HEK293 (cell line): ENCODE results near the gene NME3.

Experiments used
- CTCF ChIP-seq: fragments of 450-650 bp; formaldehyde crosslinking; IDR thresholded peaks from 2 replicates; pipeline ENCODE4 v1.5.1; 2016; ENCODE audit warnings: missing biosample characterization, missing genetic modification characterization
- PRDM1 ChIP-seq: fragments of 450-650 bp; formaldehyde crosslinking; IDR thresholded peaks from 2 replicates; pipeline ENCODE4; 2016; ENCODE audit warnings: missing biosample characterization, missing genetic modification characterization
- WT1 ChIP-seq: fragments of 450-650 bp; formaldehyde crosslinking; IDR thresholded peaks from 2 replicates; pipeline ENCODE4 v1.5.1; 2016; ENCODE audit warnings: missing biosample characterization, missing genetic modification characterization
- ZBTB1 ChIP-seq: fragments of 450-650 bp; formaldehyde crosslinking; IDR thresholded peaks from 2 replicates; pipeline ENCODE4 v1.5.1; 2016; ENCODE audit warnings: missing biosample characterization, missing genetic modification characterization
- ZBTB21 ChIP-seq: fragments of 450-650 bp; formaldehyde crosslinking; IDR thresholded peaks from 2 replicates; pipeline ENCODE4 v1.5.1; 2017; ENCODE audit warnings: missing biosample characterization, missing genetic modification characterization
- ZBTB7A ChIP-seq: fragments of 450-650 bp; formaldehyde crosslinking; IDR thresholded peaks from 2 replicates; pipeline ENCODE4 v1.5.1; 2016; ENCODE audit warnings: low read depth, missing biosample characterization, missing genetic modification characterization
- ZFP3 ChIP-seq: fragments of 450-650 bp; formaldehyde crosslinking; IDR thresholded peaks from 2 replicates; pipeline ENCODE4 v1.5.1; 2016; ENCODE audit warnings: low read depth, missing biosample characterization, missing genetic modification characterization
- ZNF157 ChIP-seq: fragments of 450-650 bp; formaldehyde crosslinking; IDR thresholded peaks from 2 replicates; pipeline ENCODE4 v1.5.1; 2016; ENCODE audit warnings: missing biosample characterization, missing genetic modification characterization
- ZNF16 ChIP-seq: fragments of 450-650 bp; formaldehyde crosslinking; IDR thresholded peaks from 2 replicates; pipeline ENCODE4 v1.5.1; 2016; ENCODE audit warnings: low read depth, missing biosample characterization, missing genetic modification characterization
- ZNF362 ChIP-seq: fragments of 450-650 bp; formaldehyde crosslinking; IDR thresholded peaks from 2 replicates; pipeline ENCODE4 v1.5.1; 2016; ENCODE audit warnings: missing biosample characterization, missing genetic modification characterization
- ZNF600 ChIP-seq: fragments of 450-650 bp; formaldehyde crosslinking; IDR thresholded peaks from 2 replicates; pipeline ENCODE4 v1.5.1; 2016; ENCODE audit warnings: missing biosample characterization, missing genetic modification characterization
- ZSCAN16 ChIP-seq: fragments of 450-650 bp; formaldehyde crosslinking; IDR thresholded peaks from 2 replicates; pipeline ENCODE4 v1.5.1; 2016; ENCODE audit warnings: missing biosample characterization, missing genetic modification characterization

- no peak for TF ChIP-seq CTCF (tag by site-specific recombination)
- TF ChIP-seq ZNF362 (tag by site-specific recombination), result no peak
- no peak for TF ChIP-seq ZBTB1
- no peak for TF ChIP-seq ZSCAN16
- TF ChIP-seq PRDM1 (tag by site-specific recombination), result no peak
- TF ChIP-seq WT1, result no peak
- no peak for TF ChIP-seq ZBTB7A (tag by site-specific recombination)
- TF ChIP-seq ZNF600, result no peak
- TF ChIP-seq ZFP3 (tag by site-specific recombination), result no peak
- no peak for TF ChIP-seq ZNF16 (tag by site-specific recombination)
- no peak for TF ChIP-seq ZBTB21 (tag by site-specific recombination)
- no peak for TF ChIP-seq ZNF157 (tag by site-specific recombination)
Measured at GRCh38 chr16:1724491-1724890, 46.9 kb downstream of the NME3 start.
